NCI-H1417 treated with DMSO at 0.1 percent for 48 hours (cell line): ENCODE results near the gene SRM.
"Not testable (repeated sequence)": the region's sequence is repeated elsewhere in the genome, so short reads cannot be mapped to it uniquely, and the experiment has no call there.

Experiments
- DNase-seq: peaks from one replicate; lab custom pipeline; 2025; lab: John Stamatoyannopoulos, UW

The SRM gene

GRCh38 chr1:11044849-11045427 is 14.9 kb downstream of the SRM start:
- DNase-seq: no peak

- no peak for DNase-seq
Measured at GRCh38 chr1:11044086-11044848, 15.6 kb downstream of the SRM start.

GRCh38 chr1:11042995-11043874 is 16.6 kb downstream of the SRM start:
- DNase-seq: no peak

- no peak for DNase-seq
Measured at GRCh38 chr1:11042065-11042464, 17.8 kb downstream of the SRM start.

GRCh38 chr1:11041048-11041447 is 18.8 kb downstream of the SRM start:
- no peak for DNase-seq

- DNase-seq: not testable (repeated sequence)
Measured at GRCh38 chr1:11040105-11040429, 19.8 kb downstream of the SRM start.

GRCh38 chr1:11039351-11040104 is 20.3 kb downstream of the SRM start:
- DNase-seq: no peak

GRCh38 chr1:11037740-11038182 is 22.1 kb downstream of the SRM start:
- peak; percentile 46 for DNase-seq

GRCh38 chr1:11037019-11037739 is 22.6 kb downstream of the SRM start:
- not testable (repeated sequence) for DNase-seq

GRCh38 chr1:11031624-11032262 is 28.1 kb downstream of the SRM start:
- DNase-seq: no peak

- no peak for DNase-seq
Measured at GRCh38 chr1:11030865-11031264, 29.0 kb downstream of the SRM start.

GRCh38 chr1:11028018-11028417 is 31.8 kb downstream of the SRM start:
- no peak for DNase-seq

GRCh38 chr1:11027316-11027715 is 32.5 kb downstream of the SRM start:
- DNase-seq: no peak

- no peak for DNase-seq
Measured at GRCh38 chr1:11026903-11027302, 32.9 kb downstream of the SRM start.

GRCh38 chr1:11026052-11026451 is 33.8 kb downstream of the SRM start:
- DNase-seq: no peak

GRCh38 chr1:11025618-11026017 is 34.2 kb downstream of the SRM start:
- DNase-seq: no peak

- DNase-seq: no peak
Measured at GRCh38 chr1:11024874-11025203, 35.0 kb downstream of the SRM start.

GRCh38 chr1:11024154-11024873 is 35.5 kb downstream of the SRM start:
- DNase-seq: no peak

GRCh38 chr1:11023201-11023600 is 36.6 kb downstream of the SRM start:
- no peak for DNase-seq

GRCh38 chr1:11019971-11020370 is 39.8 kb downstream of the SRM start:
- no peak for DNase-seq
